Retinal pigment epithelial cell (primary cell): ENCODE results near the gene ADAM23.

ENCODE experiments used
- DNase-seq: peaks from one replicate; pipeline ENCODE4 v3.0.0-alpha.2; 2010; ENCODE audit warnings: low read depth
- H3K4me3 ChIP-seq: 2 replicates; pipeline ENCODE4 v1.5.1; 2011; ENCODE audit warnings: mild to moderate bottlenecking, low read length, control low read depth, moderate library complexity
- CTCF ChIP-seq: conservative IDR thresholded peaks from 2 replicates; pipeline ENCODE4 v1.5.1; 2011; ENCODE audit warnings: low read depth, low read length, control low read depth, inconsistent platforms

The ADAM23 gene

GRCh38 chr2:206619011-206619410, 175.7 kb downstream of the ADAM23 start:
- H3K4me3 ChIP-seq, result no peak overlapping the region
- no peak for DNase-seq
- TF ChIP-seq CTCF, result no peak

DNA sequence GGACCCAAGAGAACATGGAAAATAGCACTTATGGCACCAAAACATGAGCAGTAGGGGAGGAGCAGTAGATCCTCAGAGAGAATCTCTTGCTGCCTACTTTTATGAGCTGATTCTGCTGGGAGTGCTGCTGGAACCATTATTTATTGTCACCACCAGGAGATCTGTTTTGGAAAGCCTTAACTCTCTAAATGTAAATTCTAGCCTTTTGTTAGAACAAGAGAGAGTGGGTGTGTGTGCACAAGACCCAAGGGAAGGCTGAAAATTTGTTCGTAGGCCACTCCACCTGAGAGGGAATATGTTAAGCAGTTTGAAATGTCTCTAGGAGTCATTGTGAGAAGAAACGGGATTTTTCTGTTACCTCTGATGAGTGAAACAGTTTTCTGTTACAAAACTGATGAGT, 182.8 kb downstream of the ADAM23 start:
- TF ChIP-seq CTCF, result no peak
- H3K4me3 ChIP-seq, result no peak overlapping the region
- no peak for DNase-seq

DNA sequence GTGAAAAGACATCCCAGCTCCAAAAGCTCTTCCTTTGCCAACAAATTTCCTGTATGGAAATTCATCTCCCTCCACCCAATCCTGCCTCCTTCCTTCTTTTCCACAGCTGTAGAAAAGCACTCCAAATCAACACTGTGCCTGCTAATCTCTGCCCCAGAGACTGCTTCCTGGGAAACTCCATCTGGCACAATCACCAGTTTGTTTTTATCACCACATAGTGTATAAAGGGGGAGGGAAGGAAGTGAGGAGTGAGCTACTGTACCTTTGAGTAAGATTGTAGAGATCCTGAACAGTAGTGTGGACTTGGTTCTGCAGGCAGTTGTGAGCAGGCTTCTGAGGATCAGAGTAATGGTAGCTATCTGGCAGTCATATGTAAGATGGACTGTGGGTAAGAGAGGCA, 184.3 kb downstream of the ADAM23 start:
- TF ChIP-seq CTCF, result no peak
- no peak overlapping the region for H3K4me3 ChIP-seq
- no peak for DNase-seq

DNA sequence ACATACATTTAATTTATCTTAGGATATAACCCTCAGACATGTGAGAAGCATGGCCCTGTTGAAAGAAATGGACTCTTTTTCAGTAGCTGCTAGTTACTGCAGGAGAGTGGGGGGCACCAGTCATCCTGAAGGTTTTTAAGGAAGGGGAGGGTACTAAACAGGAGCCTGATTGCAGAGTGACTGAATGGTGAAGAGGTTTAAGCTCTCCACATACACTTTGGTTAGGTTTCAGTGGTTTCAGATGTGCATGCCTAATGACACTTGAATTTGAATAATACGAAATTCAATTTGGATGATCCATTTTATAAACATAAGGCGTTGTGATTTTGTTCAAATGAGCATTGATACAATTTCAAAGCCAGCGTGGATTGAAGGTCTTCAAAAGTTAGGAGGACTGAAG, 188.0 kb downstream of the ADAM23 start:
- H3K4me3 ChIP-seq, result no peak overlapping the region
- TF ChIP-seq CTCF, result no peak
- DNase-seq, result no peak

DNA sequence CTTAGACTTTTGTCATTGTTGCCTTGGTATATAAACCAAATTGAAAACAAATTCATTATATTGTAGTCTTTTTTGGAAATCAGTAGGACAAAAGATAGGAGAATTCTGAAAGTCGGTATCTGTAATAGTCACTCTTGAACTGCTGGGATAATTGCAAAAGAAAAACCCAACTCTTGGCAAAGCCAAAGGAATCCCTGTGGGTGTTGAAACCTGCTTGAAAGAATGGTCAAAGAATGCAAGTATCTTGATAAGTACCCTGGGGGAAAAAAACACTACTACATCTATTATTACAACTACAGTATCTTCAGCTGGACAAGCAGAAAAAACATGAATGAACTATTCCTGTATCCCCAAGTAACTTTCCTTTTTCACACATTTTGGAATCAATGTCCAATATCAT, 191.7 kb downstream of the ADAM23 start:
- DNase-seq, result no peak
- H3K4me3 ChIP-seq, result no peak overlapping the region
- no peak for TF ChIP-seq CTCF

DNA sequence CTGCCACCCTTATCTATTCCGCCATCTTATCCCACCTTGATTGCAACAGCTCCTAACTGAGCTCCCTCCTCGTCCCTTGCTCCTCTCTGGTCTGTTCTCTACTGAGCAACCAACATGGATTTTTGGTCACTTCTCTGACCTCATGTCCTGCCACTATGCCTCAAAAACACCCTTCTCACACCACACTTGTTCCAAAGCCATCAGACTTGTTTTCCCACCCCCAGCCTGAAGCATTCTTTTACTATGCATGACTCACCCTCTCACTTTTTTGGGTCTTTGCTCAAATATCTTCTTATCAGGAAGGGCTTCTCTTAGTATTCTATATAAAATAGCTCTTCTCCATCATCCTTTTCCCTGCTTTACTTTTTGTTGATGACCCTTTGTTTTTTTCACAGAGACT, 196.3 kb downstream of the ADAM23 start:
- no peak overlapping the region for H3K4me3 ChIP-seq
- no peak for TF ChIP-seq CTCF
- no peak for DNase-seq

DNA sequence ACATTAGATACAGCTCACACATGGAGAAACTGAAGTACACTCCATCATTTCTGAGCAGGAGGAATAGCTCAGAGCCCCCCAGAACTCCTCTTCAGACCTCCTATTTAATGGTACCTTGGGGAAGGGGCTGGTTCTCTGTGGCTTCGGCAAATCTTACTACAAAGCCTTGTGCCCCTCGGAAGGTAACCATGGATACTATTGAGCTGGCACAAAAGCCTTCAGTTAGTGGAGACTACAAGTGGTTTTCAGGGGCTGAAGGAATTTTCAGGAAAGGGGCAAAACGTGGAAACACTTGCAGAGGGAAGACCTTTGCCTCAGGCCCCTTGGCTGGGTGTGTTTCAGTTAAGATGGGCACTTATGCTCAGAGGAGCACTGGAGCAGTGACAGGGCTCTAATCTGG, 197.9 kb downstream of the ADAM23 start:
- H3K4me3 ChIP-seq, result no peak overlapping the region
- DNase-seq, result no peak
- TF ChIP-seq CTCF, result no peak
